ENCODE data around the gene ABAT. TPM values are rescaled to one million over a fixed set of nuclear protein-coding genes. Genes with fewer than 3 reads are reported as not detected.

ABAT gene
- total and polyA plus RNA-seq, 2 of the 8 experiments (the other 6 are each of a cell fraction or from before 2014, with no cell fraction given) = 6.4 to 8.4 TPM

GRCh38 chr16:8712589-8713361 lies 38.4 kb downstream of the ABAT start:
- no peaks in the 10 kb centered on the region for H3K36me3 ChIP-seq (ENCODE audit: control insufficient read depth in 2 of 4, insufficient read depth in 4 of 4, low read length in 3 of 4)
- H3K14ac ChIP-seq (ENCODE audit: insufficient read length) = no peak overlapping the region
- no peak overlapping the region for H2BK15ac ChIP-seq (ENCODE audit: low read length)
- no peak overlapping the region for H3K56ac ChIP-seq (replicated peaks; ENCODE audit: insufficient read length, low read depth, low read length)
- H2AK5ac ChIP-seq (ENCODE audit: low read depth, low read length) = no peak overlapping the region
- ChIA-PET CTCF (ENCODE audit: partially characterized antibody) (interaction anchor here (0.9 to 1.8 kb wide), 5 partner anchors 43 to 231 kb away, joined by 3 to 8 read pairs (median 4); no protein-coding TSS in a partner anchor), POLR2A (ENCODE audit: partially characterized antibody) (interaction anchor here (1.4 kb wide), 1 partner anchor 11 kb away, joined by 3 read pairs; no protein-coding TSS in a partner anchor)
- no peak overlapping the region for H2BK5ac ChIP-seq (ENCODE audit: low read depth, low read length)
- H3K27ac ChIP-seq (ENCODE audit: low read depth, low read length) = no peak overlapping the region
- no peaks in the 10 kb centered on the region for H3K79me1 ChIP-seq (ENCODE audit: low read depth, low read length)
- peaks cover 3% of the 10 kb centered on the region; the same call in 1 of the 2 replicates for H3K23me2 ChIP-seq (ENCODE audit: low read depth, low read length)
- H3K23ac ChIP-seq (ENCODE audit: insufficient read length) = no peak overlapping the region
- no peak overlapping the region for H2BK120ac ChIP-seq (replicated peaks; ENCODE audit: low read depth, low read length)
- H4K91ac ChIP-seq (replicated peaks; ENCODE audit: insufficient read length, low read length) = no peak overlapping the region
- no peak overlapping the region for H4K5ac ChIP-seq (ENCODE audit: insufficient read length, low read depth, low read length)
- H3K18ac ChIP-seq (ENCODE audit: extremely low read depth, low read length) = peak overlapping the region; percentile 27; the same call in 1 of the 2 replicates
- peak overlapping the region; percentile 21 to 57 (median 30); a peak in 5 of 8 replicates for H3K4me3 ChIP-seq (ENCODE audit: extremely low read depth in 1 of 4, insufficient read depth in 2 of 4, low read depth in 3 of 4, low read length in 4 of 4)
- peaks cover 0 to 9% (median 0%) of the 10 kb centered on the region in 4 experiments; a peak in 3 of 7 replicates for H3K4me1 ChIP-seq (replicated peaks in 1 of 4; ENCODE audit: control insufficient read depth in 3 of 4, insufficient read depth in 4 of 4, low read length in 3 of 4)
- no peak for FAIRE-seq
- H4K20me1 ChIP-seq (replicated peaks in 1 of 2; ENCODE audit: control insufficient read depth in 1 of 2, insufficient read depth in 2 of 2, low read length in 2 of 2) = no peaks in the 10 kb centered on the region
- 24% methylated on average over 26 of the region's 27 CpGs; no CpG with 5 or more reads in 1 of the 2 experiments for WGBS, 2 experiments (ENCODE audit: extremely low coverage in 1 of 2, insufficient coverage in 1 of 2, insufficient read length in 1 of 2, insufficient replicate concordance in 2 of 2, low coverage in 1 of 2, low lambda C conversion rate in 2 of 2, missing lambda C conversion rate in 1 of 2)
- H3K79me2 ChIP-seq (ENCODE audit: control insufficient read depth in 1 of 2, insufficient read depth in 2 of 2, low read length in 2 of 2) = no peaks in the 10 kb centered on the region
- H2BK20ac ChIP-seq (ENCODE audit: low read length) = no peak overlapping the region
- no peaks in the 10 kb centered on the region for H3K9me3 ChIP-seq (ENCODE audit: insufficient read depth in 2 of 2, low read depth in 1 of 2, low read length in 1 of 2)
- H2AFZ ChIP-seq (ENCODE audit: low read length) = no peak overlapping the region
- peak in 1 of 2 experiments; percentile 70 for DNase-seq (ENCODE audit: low read depth in 1 of 2, low spot score in 2 of 2)
- peak overlapping the region; percentile 61 to 82 for H3K4me2 ChIP-seq (ENCODE audit: insufficient read depth in 1 of 2, low read depth in 2 of 2, low read length in 2 of 2)
- H3K9ac ChIP-seq (replicated peaks in 1 of 4; ENCODE audit: extremely low read depth in 1 of 4, low read depth in 3 of 4, low read length in 3 of 4) = no peak overlapping the region; a peak in 1 of 7 replicates
- peak overlapping the region; percentile 54 for H4K8ac ChIP-seq (ENCODE audit: extremely low read depth, insufficient read depth, low read length)
- H2BK12ac ChIP-seq (ENCODE audit: low read depth, low read length) = no peak overlapping the region
- H3K27me3 ChIP-seq (replicated peaks in 1 of 4; ENCODE audit: control insufficient read depth in 3 of 4, extremely low read depth in 1 of 4, insufficient read depth in 3 of 4, low read length in 3 of 4) = no peaks in the 10 kb centered on the region; a peak in 1 of 7 replicates
- H3K4ac ChIP-seq (replicated peaks; ENCODE audit: insufficient read length, low read depth, low read length) = no peak overlapping the region
- no peak for TF ChIP-seq POLR2A (IDR thresholded peaks at IDR 0.05; ENCODE audit: control extremely low read depth in 1 of 2, low read depth in 2 of 2, low read length in 2 of 2)
- no peak for TF ChIP-seq ATF2 (IDR thresholded peaks at IDR 0.05; ENCODE audit: low read length)
- no peak for TF ChIP-seq SRF (IDR thresholded peaks at IDR 0.05; ENCODE audit: low read depth, low read length)
- TF ChIP-seq GABPA (IDR thresholded peaks at IDR 0.05; ENCODE audit: borderline replicate concordance, insufficient read depth, low read length) = no peak
- TF ChIP-seq JUND (IDR thresholded peaks at IDR 0.05; ENCODE audit: low read length) = no peak
- no peak for TF ChIP-seq TAF1 (IDR thresholded peaks at IDR 0.05; ENCODE audit: low read depth, low read length)
- TF ChIP-seq CHD1 (IDR thresholded peaks at IDR 0.05; ENCODE audit: low read depth, low read length) = no peak
- no peak for TF ChIP-seq POLR2AphosphoS5 (IDR thresholded peaks at IDR 0.05; ENCODE audit: low read depth, low read length)
- TF ChIP-seq RBBP5 (IDR thresholded peaks at IDR 0.05; ENCODE audit: borderline replicate concordance, low read depth, low read length) = no peak
- TF ChIP-seq BACH1 (IDR thresholded peaks at IDR 0.05; ENCODE audit: low read length) = no peak
- TF ChIP-seq SIRT6 (IDR thresholded peaks at IDR 0.05; ENCODE audit: low read length) = no peak
- TF ChIP-seq RFX5 (IDR thresholded peaks at IDR 0.05; ENCODE audit: borderline replicate concordance, low read depth, low read length) = 0 out of 2 replicates have a peak, but pooled peaks have one; percentile 21
